T-helper 1 cell (primary cell): ENCODE results near the gene UNC79.

Experiments used
- DNase-seq, 5 donors: peaks; one replicate each; pipeline ENCODE4 v3.0.0-alpha.2; 2012 to 2020

The UNC79 gene

GRCh38 chr14:93757206-93757605 lies 326.5 kb downstream of the UNC79 start:
- DNase-seq, result no peak
